Liver (tissue), 9 donors: ENCODE data around the gene RBM33. TPM values are rescaled to one million over a fixed set of nuclear protein-coding genes. Genes with fewer than 3 reads are reported as not detected.

Source experiments
- DNase-seq: peaks from one replicate; pipeline ENCODE4 v3.0.0-alpha.2; 2017; ENCODE audit warnings: low spot score
- H3K27ac ChIP-seq, 2 donors: one replicate each; pipeline ENCODE4 v1.7.0; 2013; ENCODE audit warnings: inconsistent platforms in 2 of 2, low read length in 2 of 2, control low read depth in 1 of 2, low read depth in 1 of 2, mild to moderate bottlenecking in 1 of 2
- H3K27me3 ChIP-seq, 4 donors: one replicate each; pipeline versions ENCODE4 v1.6.1 to v1.7.0; 2013; ENCODE audit warnings: low read length in 3 of 4, inconsistent platforms in 1 of 4, mild to moderate bottlenecking in 1 of 4, moderate library complexity in 1 of 4; ENCODE audit not compliant: control insufficient read depth in 4 of 4, insufficient read depth in 4 of 4
- H3K36me3 ChIP-seq, 4 donors: one replicate each; pipeline versions ENCODE4 v1.6.1 to v1.7.0; 2013; ENCODE audit warnings: low read length in 3 of 4, mild to moderate bottlenecking in 3 of 4, low read depth in 1 of 4, moderate library complexity in 1 of 4; ENCODE audit not compliant: control insufficient read depth in 4 of 4, insufficient read depth in 3 of 4
- H3K4me1 ChIP-seq, 4 donors: one replicate each; pipeline versions ENCODE4 v1.6.1 to v1.7.0; 2013; ENCODE audit warnings: low read length in 3 of 4, mild to moderate bottlenecking in 3 of 4, moderate library complexity in 1 of 4; ENCODE audit not compliant: control insufficient read depth in 4 of 4, insufficient read depth in 4 of 4
- H3K4me3 ChIP-seq, 3 donors: one replicate each; pipeline versions ENCODE4 v1.6.1 to v1.7.0; 2013; ENCODE audit warnings: low read length in 3 of 3, control low read depth in 1 of 3, low read depth in 1 of 3, mild to moderate bottlenecking in 1 of 3
- H3K9ac ChIP-seq, 2 donors: one replicate each; pipeline ENCODE4 v1.7.0; 2013; ENCODE audit warnings: low read length in 2 of 2, mild to moderate bottlenecking in 2 of 2, moderate library complexity in 2 of 2, control low read depth in 1 of 2, low read depth in 1 of 2
- H3K9me3 ChIP-seq, 4 donors: one replicate each; pipeline versions ENCODE4 v1.6.1 to v1.7.0; 2013; ENCODE audit warnings: low read length in 3 of 4; ENCODE audit not compliant: control insufficient read depth in 4 of 4
- ATF3 ChIP-seq: IDR thresholded peaks from 2 replicates; pipeline ENCODE4 v1.6.1; 2016; ENCODE audit warnings: antibody characterized with exemption
- CTCF ChIP-seq: fragments of 150-350 bp; IDR thresholded peaks from 2 replicates; pipeline ENCODE4 v1.5.1; 2017; ENCODE audit warnings: improper control_type of control experiment, low read depth, low read length; ENCODE audit not compliant: missing input control
- EGR1 ChIP-seq, 2 donors: IDR thresholded peaks; 2 replicates each; pipeline ENCODE4 v1.6.1; 2016 to 2018; ENCODE audit warnings: antibody characterized with exemption in 2 of 2, low read depth in 2 of 2
- FOXA1 ChIP-seq: IDR thresholded peaks from 2 replicates; pipeline ENCODE4 v1.6.1; 2016; ENCODE audit warnings: antibody characterized with exemption
- FOXA2 ChIP-seq: IDR thresholded peaks from 2 replicates; pipeline ENCODE4 v1.6.1; 2016; ENCODE audit warnings: antibody characterized with exemption
- GABPA ChIP-seq, 2 donors: IDR thresholded peaks in 1 of 2; conservative IDR thresholded peaks in 1 of 2; 2 replicates each; pipeline ENCODE4 v1.6.1; 2016; ENCODE audit warnings: antibody characterized with exemption in 2 of 2, mild to moderate bottlenecking in 1 of 2, moderate library complexity in 1 of 2
- HNF4G ChIP-seq: IDR thresholded peaks from 2 replicates; pipeline ENCODE4 v1.6.1; 2016; ENCODE audit warnings: antibody characterized with exemption
- JUND ChIP-seq, 2 donors: IDR thresholded peaks; 2 replicates each; pipeline ENCODE4 v1.6.1; 2016; ENCODE audit warnings: antibody characterized with exemption in 2 of 2
- MAX ChIP-seq: IDR thresholded peaks from 2 replicates; pipeline ENCODE4 v1.6.1; 2016; ENCODE audit warnings: antibody characterized with exemption
- NR2F2 ChIP-seq: IDR thresholded peaks from 2 replicates; pipeline ENCODE4 v1.6.1; 2016; ENCODE audit warnings: antibody characterized with exemption
- RAD21 ChIP-seq, 2 donors: IDR thresholded peaks; 2 replicates each; pipeline ENCODE4 v1.6.1; 2016; ENCODE audit warnings: antibody characterized with exemption in 2 of 2, mild to moderate bottlenecking in 2 of 2
- REST ChIP-seq: IDR thresholded peaks from 2 replicates; pipeline ENCODE4 v1.6.1; 2016; ENCODE audit warnings: antibody characterized with exemption, mild to moderate bottlenecking
- RXRA ChIP-seq, 2 donors: IDR thresholded peaks; 2 replicates each; pipeline ENCODE4 v1.6.1; 2017 to 2018; ENCODE audit warnings: antibody characterized with exemption in 2 of 2, mild to moderate bottlenecking in 1 of 2
- SP1 ChIP-seq: IDR thresholded peaks from 2 replicates; pipeline ENCODE4 v1.6.1; 2018; ENCODE audit warnings: antibody characterized with exemption, mild to moderate bottlenecking
- YY1 ChIP-seq: IDR thresholded peaks from 2 replicates; pipeline ENCODE4 v1.6.1; 2016; ENCODE audit warnings: antibody characterized with exemption, mild to moderate bottlenecking
- ZBTB33 ChIP-seq: IDR thresholded peaks from 2 replicates; pipeline ENCODE4 v1.6.1; 2016; ENCODE audit warnings: antibody characterized with exemption
- WGBS: extraction: QIAGEN DNeasy Blood & Tissue Kit; methylation state at CpG from one replicate; pipeline ENCODE4 v1.1.7; 2013; 5-methylcytosine and 5-hydroxymethylcytosine counted together
- polyA plus RNA-seq, 2 donors: library from polyadenylated mRNA; stranded (reverse) in 1 of 2; unstranded in 1 of 2; fragments of 200-250 nt in 1 of 2; fragments of >200 nt in 1 of 2; fragmentation: Nextera tagmentation in 1 of 2; extraction: Ambion mirVana in 1 of 2; gene quantifications; one replicate each; pipeline versions ENCODE4 v1.2.1 to v1.2.3, GENCODE V29; 2013 to 2015
- total RNA-seq, 2 donors: library from RNA; depleted of rRNA; stranded (reverse); fragments of >200 nt; gene quantifications; one replicate each; pipeline ENCODE4 v1.2.3, GENCODE V29; 2014
- donor health status: healthy.
- donor health status: healthy.
- donor health status: healthy.
- donor health status: healthy.
- donor health status: healthy.

The RBM33 gene
- total and polyA plus RNA-seq, 4 donors, result 7.8 to 48.9 (median 28.2) TPM

GRCh38 chr7:155667241-155667829, 22.9 kb downstream of the RBM33 start:
- DNase-seq, result no peak
- Histone ChIP-seq H3K36me3 (peaks cover 0 to 3% (median 0%) of the 10 kb centered on the region in 4 donors), H3K27me3 (no peaks in the 10 kb centered on the region), H3K4me1 (peaks cover 10 to 33% (median 28%) of the 10 kb centered on the region in 4 donors), H3K27ac (no peak overlapping the region), H3K4me3 (no peak overlapping the region), H3K9me3 (no peaks in the 10 kb centered on the region), H3K9ac (no peak overlapping the region)
- no peak for TF ChIP-seq FOXA1
- TF ChIP-seq RXRA (IDR thresholded peaks at IDR 0.05), result no peak
- no peak for TF ChIP-seq JUND (IDR thresholded peaks at IDR 0.05)
- no peak for TF ChIP-seq GABPA (IDR thresholded peaks at IDR 0.05 in 1 of 2, conservative IDR thresholded peaks at IDR 0.05 in 1 of 2)
- TF ChIP-seq ATF3, result no peak
- no peak for TF ChIP-seq HNF4G
- TF ChIP-seq CTCF, result no peak
- TF ChIP-seq SP1, result no peak
- TF ChIP-seq EGR1 (IDR thresholded peaks at IDR 0.05; ENCODE audit: low read depth in 2 of 2), result no peak
- TF ChIP-seq NR2F2, result no peak
- TF ChIP-seq RAD21 (IDR thresholded peaks at IDR 0.05), result no peak
- WGBS, result 87% methylated on average over 6 of the region's 6 CpGs

GRCh38 chr7:155669717-155670505, 25.4 kb downstream of the RBM33 start:
- WGBS, result 86% methylated on average over 11 of the region's 11 CpGs
- H3K27ac ChIP-seq, result no peak overlapping the region
- no peak overlapping the region for H3K9ac ChIP-seq
- no peak for DNase-seq
- H3K9me3 ChIP-seq, result no peaks in the 10 kb centered on the region
- no peak overlapping the region for H3K4me3 ChIP-seq
- no peaks in the 10 kb centered on the region for H3K27me3 ChIP-seq
- H3K4me1 ChIP-seq, result peaks cover 6 to 32% (median 20%) of the 10 kb centered on the region in 4 donors
- TF ChIP-seq MAX (no peak), ZBTB33 (no peak), FOXA2 (no peak), REST (no peak), YY1 (no peak), RAD21 (IDR thresholded peaks at IDR 0.05) (no peak), SP1 (no peak), CTCF (no peak), EGR1 (IDR thresholded peaks at IDR 0.05; ENCODE audit: low read depth in 2 of 2) (no peak)
- H3K36me3 ChIP-seq, result peaks cover 0 to 3% (median 0%) of the 10 kb centered on the region in 4 donors
